Activated T-cell treated with anti-CD3 and anti-CD28 coated beads for 4 hours (primary cell): Measurements from ENCODE around the gene CCDC91.

Experiments
- DNase-seq: peaks from one replicate; pipeline ENCODE4 v3.0.0-alpha.2; 2020

The CCDC91 gene, protein sequence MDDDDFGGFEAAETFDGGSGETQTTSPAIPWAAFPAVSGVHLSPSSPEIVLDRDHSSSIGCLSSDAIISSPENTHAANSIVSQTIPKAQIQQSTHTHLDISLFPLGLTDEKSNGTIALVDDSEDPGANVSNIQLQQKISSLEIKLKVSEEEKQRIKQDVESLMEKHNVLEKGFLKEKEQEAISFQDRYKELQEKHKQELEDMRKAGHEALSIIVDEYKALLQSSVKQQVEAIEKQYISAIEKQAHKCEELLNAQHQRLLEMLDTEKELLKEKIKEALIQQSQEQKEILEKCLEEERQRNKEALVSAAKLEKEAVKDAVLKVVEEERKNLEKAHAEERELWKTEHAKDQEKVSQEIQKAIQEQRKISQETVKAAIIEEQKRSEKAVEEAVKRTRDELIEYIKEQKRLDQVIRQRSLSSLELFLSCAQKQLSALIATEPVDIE

GRCh38 chr12:28190321-28191050 lies at the start of gene CCDC91:
TSS of gene CCDC91 (plus strand) at chr12:28190456. CDS start at chr12:28257216, 66,760 bp downstream.
- DNase-seq = peak; percentile 85

DNA sequence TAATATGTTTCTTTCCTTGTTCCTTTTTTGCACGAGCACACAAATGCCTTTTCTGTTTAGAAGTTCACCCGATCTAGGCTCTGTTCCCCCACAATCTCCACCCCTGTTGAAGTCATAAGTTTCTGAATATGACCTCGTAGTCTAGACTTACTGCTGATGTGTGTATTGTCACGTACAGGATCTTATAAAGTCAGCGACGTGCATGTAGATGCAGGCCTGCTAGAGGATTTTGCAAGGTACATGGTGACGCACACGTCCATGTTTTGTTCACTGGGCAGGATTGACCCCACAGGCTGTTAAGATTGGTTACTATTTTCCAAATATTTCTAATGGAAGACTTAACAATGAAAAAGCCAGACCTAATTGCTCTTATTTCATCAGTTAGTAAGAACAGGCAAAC lies 46.2 kb upstream of the CCDC91 start:
- no peak for DNase-seq

- DNase-seq = no peak
Measured at GRCh38 chr12:28144532-28144931, 45.7 kb upstream of the CCDC91 start.

DNA sequence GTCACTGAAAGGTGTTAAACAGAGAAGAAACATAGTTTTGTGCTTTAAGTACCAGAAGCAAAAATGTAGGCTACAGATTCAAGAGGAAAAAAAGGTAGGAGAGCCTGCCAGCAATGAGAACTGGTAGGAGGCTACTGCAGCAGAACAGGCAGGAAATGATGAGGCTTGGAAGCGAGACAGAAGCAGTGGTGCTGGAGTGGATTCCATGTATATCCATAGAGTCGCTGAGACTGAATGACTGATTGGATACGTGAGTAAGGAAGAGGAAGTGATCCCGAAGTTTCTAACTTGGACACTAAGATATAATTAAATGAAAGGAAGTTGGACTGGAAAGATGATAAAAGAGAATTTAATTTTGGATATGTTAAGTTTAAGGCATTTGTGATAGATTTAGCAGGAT lies 45.0 kb upstream of the CCDC91 start:
- no peak for DNase-seq

DNA sequence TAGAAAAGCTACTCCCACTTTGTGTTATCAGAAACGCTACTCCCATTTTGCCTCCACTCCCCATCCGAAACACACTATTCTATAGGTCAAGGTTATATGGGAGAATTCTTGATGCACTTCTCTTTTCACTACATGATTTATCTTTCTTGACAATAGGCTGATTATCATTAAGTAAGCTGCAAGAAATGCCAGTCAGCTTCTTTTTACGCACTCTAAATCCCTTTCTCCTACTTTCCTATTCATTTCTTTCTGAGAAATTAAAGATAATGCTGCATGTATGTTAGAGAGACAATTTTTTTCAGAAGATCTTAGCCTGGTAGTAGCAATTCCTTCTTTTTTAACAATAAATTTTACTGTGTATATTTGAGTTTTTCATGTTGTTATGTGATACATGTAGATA lies 41.0 kb upstream of the CCDC91 start:
- DNase-seq = no peak

GRCh38 chr12:28156362-28156761 lies 33.9 kb upstream of the CCDC91 start:
- DNase-seq = no peak

DNA sequence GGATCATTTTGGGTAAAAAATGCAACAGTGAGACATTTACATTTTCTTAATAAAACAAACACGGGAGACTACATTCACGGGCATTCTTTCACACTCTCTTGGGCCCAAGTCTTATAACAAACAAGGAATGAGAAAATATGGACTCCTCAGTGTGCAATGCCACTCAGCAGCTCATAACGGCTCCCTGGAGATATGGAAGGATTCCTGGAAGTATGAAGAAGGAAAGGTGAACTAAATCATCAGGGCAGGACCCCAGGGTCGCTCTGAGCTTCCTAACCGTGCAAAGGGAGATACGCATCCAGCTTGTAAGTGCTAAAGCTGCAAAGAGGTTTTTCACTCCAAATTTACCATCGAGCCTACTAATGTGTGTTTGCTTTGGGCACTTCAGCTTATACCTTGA lies 33.5 kb upstream of the CCDC91 start:
- no peak for DNase-seq

- DNase-seq = no peak
Measured at GRCh38 chr12:28158353-28158752, 31.9 kb upstream of the CCDC91 start.

GRCh38 chr12:28159688-28160087 lies 30.6 kb upstream of the CCDC91 start:
- DNase-seq = no peak

GRCh38 chr12:28161697-28162096 lies 28.6 kb upstream of the CCDC91 start:
- no peak for DNase-seq

DNA sequence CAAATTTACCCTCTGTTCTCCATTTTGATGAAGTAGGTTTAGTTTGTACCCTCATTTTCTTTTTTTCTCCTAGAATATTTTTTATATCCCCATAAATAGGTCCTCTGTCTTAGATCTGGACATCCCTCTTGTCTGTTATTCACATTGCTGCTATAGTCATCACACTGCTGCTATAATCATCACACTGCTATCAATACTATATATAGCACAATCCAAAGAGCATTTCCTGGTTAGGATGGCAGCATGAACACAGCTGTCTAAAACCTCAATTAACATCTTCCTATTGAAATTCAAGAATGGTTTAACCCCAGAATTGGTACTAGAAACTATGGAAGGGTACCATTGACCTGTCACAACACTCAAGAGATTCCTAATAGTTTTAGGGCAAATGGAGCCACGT lies 27.6 kb upstream of the CCDC91 start:
- DNase-seq = no peak

- DNase-seq = no peak
Measured at GRCh38 chr12:28164644-28165275, 25.5 kb upstream of the CCDC91 start.

DNA sequence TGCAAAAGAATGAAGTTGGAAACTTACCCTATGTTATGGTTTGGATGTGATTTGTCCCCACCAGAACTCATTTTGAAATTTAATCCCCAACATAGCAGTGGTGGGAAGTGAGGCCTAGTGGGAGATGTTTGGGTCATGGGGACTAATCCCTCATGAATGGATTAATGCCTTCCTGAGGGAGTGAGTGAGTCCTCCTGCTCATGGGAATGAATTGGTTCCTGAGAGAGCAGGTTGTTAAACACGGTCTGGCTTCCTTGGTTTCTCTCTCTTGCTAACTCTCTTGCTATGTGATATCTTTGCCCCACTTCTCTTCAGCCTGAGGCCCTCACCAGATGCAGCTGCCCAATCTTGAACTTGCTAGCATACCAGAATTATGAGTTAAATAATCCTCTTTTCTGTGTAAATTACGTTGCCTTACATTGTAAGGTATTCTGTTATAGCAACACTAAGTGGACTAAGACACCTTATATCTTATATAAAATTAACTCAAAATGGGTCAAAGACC lies 22.2 kb upstream of the CCDC91 start:
- no peak for DNase-seq

- no peak for DNase-seq
Measured at GRCh38 chr12:28171356-28172060, 18.7 kb upstream of the CCDC91 start.

- DNase-seq = no peak
Measured at GRCh38 chr12:28172434-28173030, 17.7 kb upstream of the CCDC91 start.

- no peak for DNase-seq
Measured at GRCh38 chr12:28173440-28173839, 16.8 kb upstream of the CCDC91 start.

DNA sequence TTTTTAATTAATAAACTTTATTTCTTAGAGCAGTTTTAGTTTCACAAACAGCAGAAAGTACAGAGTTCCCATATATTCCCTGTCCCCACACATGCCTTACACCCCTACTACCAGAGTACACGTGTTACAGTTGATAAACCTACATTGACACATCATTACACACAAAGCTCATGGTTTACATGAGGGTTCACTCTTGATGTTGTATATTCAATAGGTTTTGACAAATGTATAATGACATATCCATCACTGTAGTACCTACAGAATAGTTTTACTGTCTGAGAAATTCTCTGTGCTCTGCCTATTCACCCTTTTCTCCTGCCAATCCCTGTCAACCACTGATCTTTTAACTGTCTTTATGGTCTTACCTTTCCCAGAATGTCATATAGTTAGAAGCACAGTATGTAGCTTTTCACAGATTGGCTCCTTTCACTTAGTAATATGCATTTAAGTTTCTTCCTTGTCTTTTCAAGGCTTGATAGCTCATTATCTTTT lies 15.1 kb upstream of the CCDC91 start:
- no peak for DNase-seq

DNA sequence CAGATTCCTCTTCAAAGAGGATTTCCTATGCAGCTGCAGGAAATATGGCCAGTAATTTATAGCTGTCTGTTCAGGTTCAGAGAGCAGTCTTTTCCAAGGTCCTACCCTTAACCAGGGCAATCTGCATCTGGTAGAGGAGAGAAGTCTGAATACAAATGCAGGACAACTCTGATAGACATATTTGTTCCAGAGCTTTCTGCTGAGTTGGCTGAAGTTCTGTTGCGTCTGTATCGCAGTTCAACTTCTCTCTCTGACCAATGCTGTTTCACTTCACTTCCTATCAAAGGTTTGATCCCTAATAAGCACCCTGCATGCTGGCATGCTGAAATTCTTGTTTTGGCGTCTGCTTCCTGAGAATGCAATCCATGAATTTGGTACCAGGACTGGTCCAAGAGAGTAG lies 14.0 kb upstream of the CCDC91 start:
- no peak for DNase-seq

- no peak for DNase-seq
Measured at GRCh38 chr12:28177461-28177860, 12.8 kb upstream of the CCDC91 start.

- no peak for DNase-seq
Measured at GRCh38 chr12:28177905-28178304, 12.4 kb upstream of the CCDC91 start.

DNA sequence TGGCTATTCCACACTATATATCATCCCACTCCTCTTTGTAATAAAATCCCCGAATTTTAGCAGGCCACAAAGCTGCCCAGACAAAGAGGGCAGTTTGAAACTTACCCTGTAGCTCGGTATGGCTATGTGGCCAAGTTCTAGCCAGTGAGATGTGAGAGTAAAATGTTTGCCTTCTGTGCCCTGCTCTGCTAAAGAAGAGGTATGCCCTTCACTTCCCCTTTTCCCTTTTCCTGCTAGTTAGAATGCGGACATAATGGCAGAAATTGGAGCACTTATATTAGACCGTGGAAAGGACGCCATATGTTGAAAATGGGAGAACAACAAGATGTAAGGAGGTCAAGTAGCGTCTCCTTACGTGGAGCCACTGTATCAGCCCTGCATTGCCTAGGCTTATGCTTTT lies 11.5 kb upstream of the CCDC91 start:
- DNase-seq = no peak

- DNase-seq = no peak
Measured at GRCh38 chr12:28180786-28181185, 9.5 kb upstream of the CCDC91 start.
